GM12801 (cell line): ENCODE results near the gene TRMT1L.

Source experiments
- CTCF ChIP-seq: IDR thresholded peaks from one replicate; pipeline ENCODE4 v1.5.1; 2011; ENCODE audit warnings: control low read depth; ENCODE audit not compliant: insufficient read length; ENCODE audit errors: extremely low read depth

TRMT1L gene

GRCh38 chr1:185144233-185144632 is 12.5 kb downstream of the TRMT1L start:
- no peak for TF ChIP-seq CTCF

DNA sequence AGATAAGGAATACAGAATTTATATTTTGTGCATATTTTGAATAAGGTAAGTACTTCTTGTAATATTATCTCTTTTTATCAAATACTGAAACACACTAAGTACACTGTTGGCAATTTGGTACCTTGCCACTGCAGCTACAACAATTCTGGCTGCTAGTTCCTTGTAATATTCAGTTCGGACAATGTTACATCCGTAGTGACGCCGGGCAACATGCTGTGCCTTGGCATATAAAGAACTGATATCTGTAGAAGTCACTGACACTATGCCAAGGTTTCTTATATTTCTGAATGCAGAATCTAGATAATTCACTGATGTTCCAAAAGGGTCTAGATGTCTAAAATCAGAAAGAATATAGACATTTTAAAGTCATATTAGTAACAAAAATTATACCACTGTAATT is 17.5 kb downstream of the TRMT1L start:
- no peak for TF ChIP-seq CTCF

- no peak for TF ChIP-seq CTCF
These were observed 18.7 kb downstream of the TRMT1L start for GRCh38 chr1:185137896-185138545.

DNA sequence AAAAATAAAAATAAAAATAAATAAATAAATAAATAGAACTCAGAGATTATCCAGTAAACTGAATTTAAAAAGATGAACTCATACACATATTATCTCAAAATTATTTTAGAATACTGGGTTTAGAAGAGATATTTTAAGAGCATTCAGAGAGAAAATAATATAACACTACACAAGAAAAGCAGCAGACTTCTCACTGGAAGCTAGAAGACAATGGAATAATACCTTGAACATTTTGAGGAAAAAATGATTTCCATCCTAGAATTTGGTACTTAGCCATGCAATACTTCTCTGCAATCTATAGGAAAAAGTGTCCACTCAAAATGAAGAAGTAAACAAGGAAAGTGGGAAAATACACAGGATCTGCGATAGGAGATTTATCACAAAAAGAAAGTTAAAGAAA is 24.2 kb downstream of the TRMT1L start:
- TF ChIP-seq CTCF, result no peak

DNA sequence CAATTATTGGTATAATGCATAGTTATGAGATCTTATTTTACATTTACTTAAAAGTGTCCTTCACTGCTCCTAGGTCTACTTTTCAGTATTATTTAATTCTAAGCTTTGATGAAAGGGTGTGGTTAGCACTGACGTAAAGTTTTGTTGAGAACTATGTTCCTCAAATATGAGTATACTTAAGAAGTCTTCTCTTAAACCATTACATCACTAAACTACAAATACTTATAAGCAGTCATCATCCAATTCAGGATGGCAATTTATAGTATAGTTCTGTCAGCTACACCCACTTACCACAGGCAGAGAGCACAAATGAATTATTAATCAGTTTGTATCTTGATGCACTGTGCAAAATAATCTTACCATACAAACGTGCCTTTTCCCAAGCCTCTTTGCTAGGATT is 27.0 kb downstream of the TRMT1L start:
- no peak for TF ChIP-seq CTCF

- no peak for TF ChIP-seq CTCF
These were observed 44.4 kb downstream of the TRMT1L start for GRCh38 chr1:185112356-185112755.

GRCh38 chr1:185111873-185112272 is 44.9 kb downstream of the TRMT1L start:
- no peak for TF ChIP-seq CTCF

- no peak for TF ChIP-seq CTCF
These were observed 46.6 kb downstream of the TRMT1L start for GRCh38 chr1:185110145-185110544.
